A673 (cell line): ENCODE data around the gene BSPRY. TPM values are rescaled to one million over a fixed set of nuclear protein-coding genes. Genes with fewer than 3 reads are reported as not detected.

Experiments used
- BruUV-seq: library from RNA; stranded (reverse); fragments of 400-500 nt; replicated peaks from 2 replicates; lab custom pipeline; 2021; lab: Mats Ljungman, UMichigan
- CTCF ChIA-PET: fragments of 300-600 bp; sonication (Branson Sonifier 250); formaldehyde crosslinking; loops from one replicate; lab custom pipeline; 2022; ENCODE audit warnings: antibody characterized with exemption; lab: Charles Lee
- POLR2A ChIA-PET: fragments of 300-600 bp; sonication (Branson Sonifier 250); formaldehyde crosslinking; loops from one replicate; lab custom pipeline; 2022; ENCODE audit warnings: antibody characterized with exemption; ENCODE audit not compliant: low non-redundant PET; lab: Charles Lee
- DNase-seq: peaks from one replicate; pipeline ENCODE4 v3.0.0-alpha.2; 2015; ENCODE audit warnings: low spot score
- H3K27ac ChIP-seq: fragments of 200-600 bp; sonication (generic); 2 replicates; pipeline ENCODE4 v1.5.1; 2016; ENCODE audit warnings: mixed run types, low read depth, mild to moderate bottlenecking, mixed read lengths, antibody characterized with exemption, low read length; ENCODE audit not compliant: poor library complexity, severe bottlenecking
- H3K27me3 ChIP-seq: fragments of 200-600 bp; sonication (generic); replicated peaks from 2 replicates; pipeline ENCODE4 v1.6.1; 2017; ENCODE audit warnings: mixed run types, low read depth, mild to moderate bottlenecking, mixed read lengths, antibody characterized with exemption, low read length; ENCODE audit not compliant: insufficient read depth, poor library complexity
- H3K36me3 ChIP-seq: fragments of 200-600 bp; sonication (generic); 2 replicates; pipeline ENCODE4 v1.6.1; 2016; ENCODE audit warnings: mixed run types, mild to moderate bottlenecking, mixed read lengths, antibody characterized with exemption, low read length; ENCODE audit not compliant: insufficient read depth, poor library complexity, severe bottlenecking
- H3K4me1 ChIP-seq: fragments of 200-600 bp; sonication (generic); 2 replicates; pipeline ENCODE4 v1.6.1; 2017; ENCODE audit warnings: mixed run types, mild to moderate bottlenecking, mixed read lengths, antibody characterized with exemption, low read length; ENCODE audit not compliant: insufficient read depth, poor library complexity, severe bottlenecking
- H3K4me3 ChIP-seq: fragments of 200-600 bp; sonication (generic); 2 replicates; pipeline ENCODE4 v1.5.1; 2016; ENCODE audit warnings: low read depth, mixed run types, mild to moderate bottlenecking, mixed read lengths, low read length; ENCODE audit not compliant: poor library complexity, severe bottlenecking
- H3K9me3 ChIP-seq: fragments of 200-600 bp; sonication (generic); 2 replicates; pipeline ENCODE4 v1.6.1; 2016; ENCODE audit warnings: mixed run types, low read depth, mild to moderate bottlenecking, mixed read lengths, antibody characterized with exemption, low read length; ENCODE audit not compliant: poor library complexity, severe bottlenecking
- CTCF ChIP-seq: fragments of 300-800, 200-600 bp; sonication (generic); conservative IDR thresholded peaks from 2 replicates; pipeline ENCODE4 v1.5.1; 2017; ENCODE audit warnings: low read depth, mild to moderate bottlenecking, antibody characterized with exemption, low read length, moderate library complexity, mixed read lengths
- EZH2 ChIP-seq: fragments of 200-600 bp; sonication (generic); IDR thresholded peaks from 2 replicates; pipeline ENCODE4 v1.6.1; 2017; ENCODE audit warnings: borderline replicate concordance, low read depth, mild to moderate bottlenecking, mixed read lengths, antibody characterized with exemption, low read length; ENCODE audit not compliant: poor library complexity, severe bottlenecking
- intact Hi-C: fragments of 100-400 bp; cut with micrococcal nuclease; formaldehyde crosslinking; loops from one replicate; pipeline ENCODE4 v1.10.0; 2022; ENCODE audit not compliant: unreplicated experiment
- total RNA-seq: library from RNA; stranded (reverse); gene quantifications from 2 replicates; pipeline ENCODE4 v1.2.3, GENCODE V29; 2021

BSPRY gene
- total RNA-seq, 1 experiment from 2014 or later = not detected

DNA sequence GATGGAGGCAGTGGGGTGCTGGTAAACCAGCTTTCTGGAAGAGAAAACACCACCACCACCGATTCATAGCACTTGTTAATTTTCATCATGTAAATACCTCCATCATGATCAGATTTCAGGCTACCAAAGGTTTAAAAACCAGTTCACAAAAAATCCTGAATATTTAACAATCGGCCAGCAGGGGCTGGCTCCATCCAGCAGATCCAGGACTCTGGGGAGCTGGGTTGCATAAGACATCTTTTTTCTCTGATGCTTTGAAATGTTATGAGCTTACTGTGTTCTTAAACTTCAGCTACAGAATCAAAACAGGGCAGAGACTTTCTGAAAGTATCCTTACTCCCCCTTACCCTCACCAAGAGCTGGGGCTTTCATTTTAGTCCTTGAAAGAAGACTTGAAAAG, 31.6 kb upstream of the BSPRY start:
- ChIA-PET CTCF (no interaction called here), POLR2A (no interaction called here)
- Histone ChIP-seq H3K9me3 (no peaks in the 10 kb centered on the region), H3K27ac (no peak overlapping the region), H3K4me3 (no peak overlapping the region), H3K27me3 (no peaks in the 10 kb centered on the region), H3K4me1 (no peaks in the 10 kb centered on the region), H3K36me3 (no peaks in the 10 kb centered on the region)
- intact Hi-C loops = loop anchor here (10.0 kb wide), 1 partner anchor 337 kb away; no protein-coding TSS in a partner anchor
- TF ChIP-seq EZH2 (no peak), CTCF (0 out of 2 replicates have a peak, but pooled peaks have one; percentile 22)
- peak; percentile 23 for DNase-seq
- no TSS peak for BruUV-seq

GRCh38 chr9:113319054-113319453, 30.3 kb upstream of the BSPRY start:
- Histone ChIP-seq H3K4me3 (no peak overlapping the region), H3K27me3 (no peaks in the 10 kb centered on the region), H3K9me3 (no peaks in the 10 kb centered on the region), H3K27ac (no peak overlapping the region), H3K4me1 (no peaks in the 10 kb centered on the region), H3K36me3 (no peaks in the 10 kb centered on the region)
- CTCF ChIA-PET = no interaction called here
- no TSS peak for BruUV-seq
- DNase-seq = no peak
- POLR2A ChIA-PET = no interaction called here
- TF ChIP-seq CTCF (no peak), EZH2 (no peak)
- intact Hi-C loops = loop anchor here (10.0 kb wide), 1 partner anchor 336 kb away; no protein-coding TSS in a partner anchor

GRCh38 chr9:113320051-113320450, 29.3 kb upstream of the BSPRY start:
- no peaks in the 10 kb centered on the region for H3K27me3 ChIP-seq
- ChIA-PET POLR2A (no interaction called here), CTCF (interaction anchor here (0.5 kb wide), 1 partner anchor 35 kb away, joined by 3 read pairs; no protein-coding TSS in a partner anchor)
- intact Hi-C loops = no loop called here
- no peak overlapping the region for H3K4me3 ChIP-seq
- H3K27ac ChIP-seq = no peak overlapping the region
- TF ChIP-seq CTCF (no peak), EZH2 (no peak)
- H3K4me1 ChIP-seq = no peaks in the 10 kb centered on the region
- DNase-seq = no peak
- no peaks in the 10 kb centered on the region for H3K36me3 ChIP-seq
- BruUV-seq = no TSS peak
- no peaks in the 10 kb centered on the region for H3K9me3 ChIP-seq
